BJ (cell line): Measurements from ENCODE around the gene DDX6. TPM values are rescaled to one million over a fixed set of nuclear protein-coding genes. Genes with fewer than 3 reads are reported as not detected.

ENCODE experiments used
- polyA plus RNA-seq: library from polyadenylated mRNA; depleted of rRNA; stranded (reverse); fragments of >200 nt; gene quantifications from 2 replicates; pipeline ENCODE4 v1.2.3, GENCODE V29; 2011; rRNA removed
- small RNA-seq: library from RNA; depleted of rRNA; stranded (forward); fragments of <200 nt; gene quantifications from one replicate; pipeline ENCODE3, GENCODE V24; 2012; ENCODE audit warnings: low replicate concordance, low read depth; ENCODE audit not compliant: insufficient read length

DDX6 gene
- polyA plus RNA-seq, 1 experiment: 23.7 TPM

Small RNA genes lying within 50 kb of the gene (small RNA-seq; reads per million reads assigned to genes)
- gene AP004609.2: not detected
- gene RF00019: not detected
- gene RNU6-376P: not detected

Other genes starting within 250 kb of the DDX6 start
- 34.8 and 41.4 TPM in 2 replicates for gene IFT46, start 225.2 kb downstream of the DDX6 start, polyA plus RNA-seq
- gene ARCN1, start 218.8 kb downstream of the DDX6 start, polyA plus RNA-seq: 206 and 286 TPM in 2 replicates
- gene PHLDB1, start 183.5 kb downstream of the DDX6 start, polyA plus RNA-seq: 51.1 and 74.7 TPM in 2 replicates
- gene TREH, start 111.5 kb downstream of the DDX6 start, polyA plus RNA-seq: not detected in 2 replicates
- not detected in 2 replicates for gene CXCR5, start 92.7 kb upstream of the DDX6 start, polyA plus RNA-seq
- 8.6 and 15.0 TPM in 2 replicates for gene BCL9L, start 134.8 kb upstream of the DDX6 start, polyA plus RNA-seq
- 0.18 and 0.20 TPM in 2 replicates for gene UPK2, start 165.1 kb upstream of the DDX6 start, polyA plus RNA-seq
- not detected in 2 replicates for gene FOXR1, start 180.6 kb upstream of the DDX6 start, polyA plus RNA-seq
- 10.5 and 12.0 TPM in 2 replicates for gene CENATAC, start 207.0 kb upstream of the DDX6 start, polyA plus RNA-seq
- gene RPS25, start 227.2 kb upstream of the DDX6 start, polyA plus RNA-seq: 351 and 799 TPM in 2 replicates
- gene TRAPPC4, start 227.6 kb upstream of the DDX6 start, polyA plus RNA-seq: 167 and 211 TPM in 2 replicates
- 14.1 and 21.4 TPM in 2 replicates for gene SLC37A4, start 239.7 kb upstream of the DDX6 start, polyA plus RNA-seq